Large intestine (tissue), 1 donor: Measurements from ENCODE around the gene C1orf56. TPM values are rescaled to one million over a fixed set of nuclear protein-coding genes. Genes with fewer than 3 reads are reported as not detected.

Experiments used
- polyA plus RNA-seq: library from polyadenylated mRNA; unstranded; fragments of 120-200 nt; gene quantifications from one replicate; pipeline ENCODE4 v1.2.1, GENCODE V29; 2013

The C1orf56 gene
- polyA plus RNA-seq, 1 donor = 7.0 TPM

Other genes starting within 250 kb of the C1orf56 start
- 18.3 TPM for gene CTSK, start 239.5 kb upstream of the C1orf56 start, polyA plus RNA-seq
- 35.2 TPM for gene ARNT, start 171.2 kb upstream of the C1orf56 start, polyA plus RNA-seq
- not detected for gene CTXND2, start 160.6 kb upstream of the C1orf56 start, polyA plus RNA-seq
- gene SETDB1, start 121.4 kb upstream of the C1orf56 start, polyA plus RNA-seq = 56.7 TPM
- gene CERS2, start 72.9 kb upstream of the C1orf56 start, polyA plus RNA-seq = 310 TPM
- 3.2 TPM for gene ANXA9, start 65.5 kb upstream of the C1orf56 start, polyA plus RNA-seq
- gene MINDY1, start 40.8 kb upstream of the C1orf56 start, polyA plus RNA-seq = 24.5 TPM
- 25.8 TPM for gene PRUNE1, start 39.3 kb upstream of the C1orf56 start, polyA plus RNA-seq
- 1.3 TPM for gene BNIPL, start 11.2 kb upstream of the C1orf56 start, polyA plus RNA-seq
- 58.2 TPM for gene CDC42SE1, start 11.9 kb downstream of the C1orf56 start, polyA plus RNA-seq
- gene MLLT11, start 12.6 kb downstream of the C1orf56 start, polyA plus RNA-seq = 17.4 TPM
- gene GABPB2, start 23.0 kb downstream of the C1orf56 start, polyA plus RNA-seq = 11.6 TPM
- gene SEMA6C, start 98.9 kb downstream of the C1orf56 start, polyA plus RNA-seq = 23.4 TPM
- gene TNFAIP8L2, start 108.9 kb downstream of the C1orf56 start, polyA plus RNA-seq = 5.0 TPM
- gene LYSMD1, start 118.2 kb downstream of the C1orf56 start, polyA plus RNA-seq = 10.7 TPM
- gene SCNM1, start 118.4 kb downstream of the C1orf56 start, polyA plus RNA-seq = 38.7 TPM
- gene TMOD4, start 128.2 kb downstream of the C1orf56 start, polyA plus RNA-seq = 0.64 TPM
- gene VPS72, start 142.4 kb downstream of the C1orf56 start, polyA plus RNA-seq = 43.7 TPM
- gene PIP5K1A, start 150.8 kb downstream of the C1orf56 start, polyA plus RNA-seq = 32.9 TPM
- gene PSMD4, start 207.0 kb downstream of the C1orf56 start, polyA plus RNA-seq = 118 TPM
- 21.3 TPM for gene ZNF687, start 234.5 kb downstream of the C1orf56 start, polyA plus RNA-seq